H7 (cell line): ENCODE data around the gene NUMA1. TPM values are rescaled to one million over a fixed set of nuclear protein-coding genes. Genes with fewer than 3 reads are reported as not detected.

Experiments used
- DNase-seq: peaks from one replicate; pipeline ENCODE4 v3.0.0; 2012
- H3K27me3 ChIP-seq: 2 replicates; pipeline ENCODE4 v1.6.0; 2011; ENCODE audit warnings: mild to moderate bottlenecking, low read length; ENCODE audit not compliant: control insufficient read depth, insufficient read depth
- H3K36me3 ChIP-seq: replicated peaks from 2 replicates; pipeline ENCODE4 v1.5.1; 2011; ENCODE audit warnings: low read length; ENCODE audit not compliant: control insufficient read depth, insufficient read depth
- H3K4me3 ChIP-seq: 2 replicates; pipeline ENCODE4 v1.5.1; 2011; ENCODE audit warnings: low read depth, mild to moderate bottlenecking, control low read depth, low read length, moderate library complexity; ENCODE audit not compliant: insufficient read depth
- total RNA-seq: library from RNA; depleted of rRNA; stranded (reverse); fragments of >200 nt; shearing (Covaris generic); gene quantifications from 2 replicates; pipeline ENCODE4 v1.2.3, GENCODE V29; 2014; rRNA removed

The NUMA1 gene
- total RNA-seq, result 97.5 and 125 TPM in 2 replicates

- H3K27me3 ChIP-seq, result no peaks in the 10 kb centered on the region
- no peaks in the 10 kb centered on the region for H3K36me3 ChIP-seq
- peak; percentile 93 for DNase-seq
- H3K4me3 ChIP-seq, result peak within 1 kb of the TSS; percentile 76
These were observed at the start of gene NUMA1, which contains the start of gene LRRC51 for GRCh38 chr11:72080326-72081183. NUMA1 (minus strand) TSS chr11:72080542; CDS start chr11:72035943, 44,599 bp downstream. LRRC51 (plus strand) TSS chr11:72080850; CDS start chr11:72089084, 8,234 bp downstream.

GRCh38 chr11:72129381-72129780, 49.0 kb upstream of the NUMA1 start:
- no peaks in the 10 kb centered on the region for H3K27me3 ChIP-seq
- H3K4me3 ChIP-seq, result no peak overlapping the region
- no peak for DNase-seq
- H3K36me3 ChIP-seq, result no peaks in the 10 kb centered on the region

GRCh38 chr11:72127923-72128322, 47.6 kb upstream of the NUMA1 start:
- no peaks in the 10 kb centered on the region for H3K27me3 ChIP-seq
- no peak for DNase-seq
- no peak overlapping the region for H3K4me3 ChIP-seq
- H3K36me3 ChIP-seq, result no peaks in the 10 kb centered on the region

GRCh38 chr11:72125956-72126355, 45.6 kb upstream of the NUMA1 start:
- no peak for DNase-seq
- H3K27me3 ChIP-seq, result no peaks in the 10 kb centered on the region
- H3K4me3 ChIP-seq, result no peak overlapping the region
- no peaks in the 10 kb centered on the region for H3K36me3 ChIP-seq

- no peak for DNase-seq
These were observed 43.7 kb upstream of the NUMA1 start for GRCh38 chr11:72124046-72124445.

GRCh38 chr11:72123117-72123653, 42.8 kb upstream of the NUMA1 start:
- Histone ChIP-seq H3K4me3 (no peak overlapping the region), H3K36me3 (no peaks in the 10 kb centered on the region), H3K27me3 (no peaks in the 10 kb centered on the region)
- no peak for DNase-seq

More at GRCh38 chr11:72124046-72124445, 43.7 kb upstream of the NUMA1 start:
- H3K27me3 ChIP-seq, result no peaks in the 10 kb centered on the region
- H3K4me3 ChIP-seq, result no peak overlapping the region
- no peaks in the 10 kb centered on the region for H3K36me3 ChIP-seq

GRCh38 chr11:72122607-72123006, 42.3 kb upstream of the NUMA1 start:
- H3K36me3 ChIP-seq, result no peaks in the 10 kb centered on the region
- DNase-seq, result no peak
- H3K27me3 ChIP-seq, result no peaks in the 10 kb centered on the region
- no peak overlapping the region for H3K4me3 ChIP-seq

GRCh38 chr11:72120930-72121329, 40.6 kb upstream of the NUMA1 start:
- H3K36me3 ChIP-seq, result no peaks in the 10 kb centered on the region
- DNase-seq, result no peak
- no peak overlapping the region for H3K4me3 ChIP-seq
- no peaks in the 10 kb centered on the region; the same call in 1 of the 2 replicates for H3K27me3 ChIP-seq

GRCh38 chr11:72119198-72119597, 38.9 kb upstream of the NUMA1 start:
- no peak for DNase-seq
- no peaks in the 10 kb centered on the region for H3K36me3 ChIP-seq
- no peaks in the 10 kb centered on the region; the same call in none of the 2 replicates for H3K27me3 ChIP-seq
- H3K4me3 ChIP-seq, result no peak overlapping the region

GRCh38 chr11:72116019-72116755, 35.8 kb upstream of the NUMA1 start:
- Histone ChIP-seq H3K27me3 (no peaks in the 10 kb centered on the region; the same call in none of the 2 replicates), H3K4me3 (no peak overlapping the region), H3K36me3 (no peaks in the 10 kb centered on the region)
- no peak for DNase-seq

GRCh38 chr11:72114570-72114969, 34.2 kb upstream of the NUMA1 start:
- Histone ChIP-seq H3K36me3 (peaks cover 2% of the 10 kb centered on the region), H3K27me3 (no peaks in the 10 kb centered on the region; the same call in none of the 2 replicates), H3K4me3 (no peak overlapping the region)
- DNase-seq, result no peak

GRCh38 chr11:72112978-72113808, 32.9 kb upstream of the NUMA1 start:
- peak overlapping the region; percentile 81 for H3K4me3 ChIP-seq
- H3K36me3 ChIP-seq, result peaks cover 2% of the 10 kb centered on the region
- DNase-seq, result no peak
- H3K27me3 ChIP-seq, result no peaks in the 10 kb centered on the region; the same call in none of the 2 replicates

- peaks cover 2% of the 10 kb centered on the region for H3K36me3 ChIP-seq
- no peaks in the 10 kb centered on the region; the same call in none of the 2 replicates for H3K27me3 ChIP-seq
- peak; percentile 90 for DNase-seq
- peak within 1 kb of the TSS; percentile 81 for H3K4me3 ChIP-seq
These were observed 32.0 kb upstream of the NUMA1 start, which contains the start of gene ANAPC15 for GRCh38 chr11:72112143-72112977. ANAPC15 (minus strand) TSS chr11:72112695; CDS start chr11:72111276, 1,419 bp downstream.
